Myocyte (in vitro differentiated cells): ENCODE results near the gene TAS2R13. TPM values are rescaled to one million over a fixed set of nuclear protein-coding genes. Genes with fewer than 3 reads are reported as not detected.

ENCODE experiments used
- DNase-seq: peaks from one replicate; pipeline ENCODE4 v3.0.0-alpha.2; 2012; ENCODE audit warnings: low read depth
- polyA plus RNA-seq: library from polyadenylated mRNA; unstranded; fragments of >200 nt; gene quantifications from one replicate; pipeline ENCODE4 v1.2.1, GENCODE V29; 2012; ENCODE audit warnings: missing spikeins
- total RNA-seq: library from RNA; depleted of rRNA; stranded (reverse); fragments of >200 nt; gene quantifications from 2 replicates; pipeline ENCODE4 v1.2.3, GENCODE V29; 2014

Gene TAS2R13, protein sequence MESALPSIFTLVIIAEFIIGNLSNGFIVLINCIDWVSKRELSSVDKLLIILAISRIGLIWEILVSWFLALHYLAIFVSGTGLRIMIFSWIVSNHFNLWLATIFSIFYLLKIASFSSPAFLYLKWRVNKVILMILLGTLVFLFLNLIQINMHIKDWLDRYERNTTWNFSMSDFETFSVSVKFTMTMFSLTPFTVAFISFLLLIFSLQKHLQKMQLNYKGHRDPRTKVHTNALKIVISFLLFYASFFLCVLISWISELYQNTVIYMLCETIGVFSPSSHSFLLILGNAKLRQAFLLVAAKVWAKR
- total RNA-seq = 0.94 and 1.2 TPM in 2 replicates
- polyA plus RNA-seq = 0.18 TPM

DNA sequence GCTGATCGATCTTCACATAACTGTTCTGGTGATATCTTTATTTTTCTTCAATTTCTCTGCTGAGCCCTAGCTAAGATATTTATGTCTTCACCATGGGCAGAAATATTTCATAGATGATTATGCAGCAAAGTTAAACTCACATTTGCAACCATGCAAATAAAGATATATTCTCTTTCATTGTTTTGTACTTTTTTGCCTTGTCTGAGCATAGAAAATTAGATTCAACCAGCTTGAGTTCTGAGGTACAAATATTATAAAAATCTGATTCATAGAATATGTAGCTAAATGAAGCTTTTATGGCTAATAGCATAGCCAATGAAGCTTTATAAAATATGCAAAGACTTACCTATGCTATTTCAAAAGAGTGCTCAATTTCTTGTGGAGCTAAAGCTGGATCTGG lies at the start of gene TAS2R13:
TAS2R13 (minus strand) TSS at position 101 of the 400 bp plus-strand sequence. CDS start 264 bp downstream, outside the sequence.
- DNase-seq = no peak

DNA sequence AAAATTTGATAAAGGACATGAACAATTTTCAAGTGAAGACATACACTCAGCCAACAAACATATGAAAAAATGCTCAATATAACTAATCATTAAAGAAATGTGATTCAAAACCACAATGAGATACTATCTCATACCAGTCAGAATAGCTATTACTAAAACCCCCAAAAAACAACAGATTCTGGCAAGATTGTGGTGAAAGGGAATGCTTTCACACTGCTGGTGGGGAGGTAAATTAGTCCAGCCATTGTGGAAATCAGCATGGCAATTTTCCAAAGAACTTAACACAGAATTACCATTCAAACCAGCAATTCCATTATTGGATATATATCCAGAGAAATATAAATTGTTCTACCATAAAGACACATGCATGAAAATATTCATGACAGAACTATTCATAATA lies 48.4 kb upstream of the TAS2R13 start:
- DNase-seq = no peak

DNA sequence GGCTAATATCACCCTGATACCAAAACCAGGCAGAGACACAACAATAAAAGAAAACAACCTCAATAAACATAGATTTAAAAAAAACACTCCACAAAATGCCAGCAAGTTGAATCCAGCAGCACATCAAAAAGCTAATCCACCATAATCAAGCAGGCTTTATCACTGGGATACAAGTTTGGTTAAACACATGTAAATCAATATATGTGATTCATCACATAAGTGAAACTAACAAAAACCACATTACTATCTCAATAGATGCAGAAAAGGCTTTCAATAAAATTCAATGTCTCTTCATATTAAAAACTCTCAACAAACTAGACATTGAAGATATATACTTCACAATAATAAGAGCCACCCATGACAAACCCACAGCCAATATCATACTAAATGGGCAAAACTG lies 46.7 kb upstream of the TAS2R13 start:
- DNase-seq = no peak

DNA sequence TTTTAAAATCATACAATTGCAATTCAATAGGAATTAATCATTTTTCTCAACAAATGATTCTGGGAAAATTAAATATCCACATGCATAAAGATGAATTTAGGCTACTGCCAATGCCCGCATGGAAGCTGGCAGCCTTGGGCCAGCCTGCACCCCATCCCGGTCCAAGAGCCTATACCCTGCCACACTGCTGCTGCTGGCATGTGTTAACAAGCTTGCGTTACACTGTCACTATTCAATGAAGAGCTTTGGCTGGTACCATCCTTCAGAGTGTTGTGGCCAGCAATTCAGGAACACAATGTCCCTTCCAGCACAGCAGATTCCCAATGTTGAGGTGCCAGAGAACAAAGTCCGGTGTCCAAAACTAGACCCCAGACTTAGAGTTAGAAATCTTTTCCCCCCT lies 43.3 kb upstream of the TAS2R13 start:
- no peak for DNase-seq

DNA sequence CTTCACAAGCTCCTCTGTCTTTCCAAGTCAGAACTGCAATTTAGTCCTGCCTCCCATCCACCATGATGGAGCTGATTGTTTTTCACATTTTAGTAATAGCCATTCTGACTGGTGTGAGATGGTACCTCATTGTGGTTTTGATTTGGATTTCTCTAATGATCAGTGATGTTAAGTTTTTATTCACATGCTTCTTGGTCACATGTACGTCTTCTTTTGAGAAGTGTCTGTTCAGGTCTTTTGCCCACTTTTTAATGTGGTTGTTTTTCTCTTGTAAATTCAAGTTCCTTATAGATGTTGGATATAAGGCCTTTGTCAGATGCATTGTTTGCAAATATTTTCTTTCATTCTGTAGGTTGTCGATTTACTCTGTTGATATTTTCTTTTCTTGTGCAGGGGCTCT lies 33.8 kb upstream of the TAS2R13 start:
- no peak for DNase-seq

DNA sequence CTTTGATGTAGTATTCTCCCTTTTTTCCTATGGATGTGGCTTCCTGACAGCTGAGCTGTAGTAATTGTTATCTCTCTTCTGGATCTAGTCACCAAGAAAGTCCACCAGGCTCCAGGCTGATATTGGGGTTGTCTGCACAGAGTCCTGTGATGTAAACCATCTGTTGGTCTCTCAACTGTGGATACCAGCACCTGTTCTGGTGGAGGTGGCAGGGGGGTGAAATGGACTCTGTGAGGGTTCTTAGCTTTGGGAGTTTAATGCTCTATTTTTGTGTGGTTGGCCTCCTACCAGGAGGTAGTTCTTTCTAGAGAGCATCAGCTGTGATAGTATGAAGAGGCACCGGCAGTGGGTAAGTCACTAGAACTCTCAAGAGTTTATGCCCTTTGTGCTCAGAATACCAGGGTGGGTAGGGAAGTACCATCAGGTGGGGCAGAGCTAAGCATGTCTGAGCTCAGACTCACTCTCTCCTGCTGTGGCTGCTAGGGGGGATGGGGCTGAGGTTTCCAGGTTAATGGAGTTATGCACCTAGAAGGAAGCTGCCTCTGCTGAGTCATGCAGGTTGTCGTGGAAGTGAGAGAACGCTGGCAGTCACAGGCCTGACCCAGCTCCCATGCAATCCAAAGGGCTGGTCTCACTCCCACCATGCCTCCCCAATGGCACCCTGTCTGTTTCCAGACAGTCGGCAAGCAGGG lies 32.7 kb upstream of the TAS2R13 start:
- peak; percentile 54 for DNase-seq

DNA sequence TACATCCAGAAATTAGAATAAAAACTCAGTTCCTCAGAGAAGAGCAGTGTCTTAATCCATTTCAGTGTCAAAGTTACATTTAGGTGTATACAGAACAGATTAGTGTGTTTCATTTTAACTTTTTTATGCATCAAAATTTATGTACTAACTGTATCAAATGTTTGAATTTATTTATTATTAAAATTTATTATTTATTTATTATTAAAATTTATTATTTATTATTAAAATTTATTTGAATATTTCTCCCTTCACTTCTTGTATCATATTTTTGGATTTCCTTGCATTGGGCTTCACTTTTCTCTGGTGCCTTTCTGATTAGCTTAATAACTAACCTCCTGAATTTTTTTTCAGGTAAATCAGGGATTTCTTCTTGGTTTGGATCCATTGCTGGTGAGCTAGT lies 32.0 kb upstream of the TAS2R13 start:
- DNase-seq = no peak

DNA sequence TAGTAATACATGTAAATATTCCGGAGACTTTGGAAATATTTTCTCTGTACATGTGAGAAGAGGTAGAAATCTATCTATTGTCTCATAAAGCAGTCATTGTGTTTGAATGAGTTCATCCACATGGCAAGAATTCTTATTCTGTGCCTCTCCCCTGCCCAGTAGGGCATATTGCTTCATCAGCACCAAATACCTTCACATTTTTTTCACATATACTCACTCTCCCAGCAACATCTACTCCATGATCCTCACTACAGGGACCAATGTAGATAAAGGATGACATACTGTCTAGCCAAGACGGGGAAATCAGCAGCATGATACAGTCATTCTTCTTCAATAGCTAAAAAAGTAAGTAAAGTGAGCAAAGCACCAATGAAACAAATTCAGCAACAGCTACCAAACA lies 31.0 kb upstream of the TAS2R13 start:
- no peak for DNase-seq

DNA sequence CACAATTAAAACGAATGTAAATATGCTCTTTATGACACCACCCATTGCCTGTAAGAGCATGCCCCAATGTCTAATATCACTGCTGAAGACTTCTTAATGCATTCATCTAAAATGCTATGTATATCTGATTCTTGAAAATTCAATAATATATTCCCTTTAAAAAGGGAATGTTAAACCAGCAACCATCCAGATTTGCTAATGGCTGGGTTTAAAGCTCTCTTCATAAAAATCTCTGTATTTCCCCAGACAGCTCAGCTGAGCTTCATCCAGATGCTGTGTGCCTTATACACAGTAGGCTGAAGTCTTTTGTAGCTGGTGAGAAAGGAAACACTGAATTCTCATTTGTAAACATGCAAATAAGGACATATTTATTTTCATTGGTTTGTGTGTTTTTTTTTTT lies 29.8 kb upstream of the TAS2R13 start, which contains the start of gene TAS2R14:
TAS2R14 (minus strand) TSS at position 101 of the 400 bp plus-strand sequence; CDS start at position 45, 56 bp downstream.
- no peak for DNase-seq

DNA sequence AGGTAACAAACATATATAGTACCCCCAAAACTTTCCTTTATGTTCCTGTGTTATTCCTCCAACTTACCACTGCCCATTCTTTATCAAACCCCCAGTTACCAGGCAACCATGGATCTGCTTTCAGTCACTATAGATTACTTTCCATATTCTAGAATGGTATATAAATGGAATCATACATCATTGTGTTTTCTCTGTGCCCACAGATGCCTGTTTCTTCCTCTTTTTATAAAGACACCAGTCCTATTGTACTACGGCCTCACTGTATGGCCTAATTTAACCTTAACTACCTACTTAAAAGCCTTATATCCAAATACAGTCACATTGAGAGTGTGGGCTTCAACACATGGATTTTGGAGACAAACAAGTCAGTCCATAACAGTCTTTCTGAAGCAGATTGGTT lies 27.1 kb upstream of the TAS2R13 start:
- no peak for DNase-seq

DNA sequence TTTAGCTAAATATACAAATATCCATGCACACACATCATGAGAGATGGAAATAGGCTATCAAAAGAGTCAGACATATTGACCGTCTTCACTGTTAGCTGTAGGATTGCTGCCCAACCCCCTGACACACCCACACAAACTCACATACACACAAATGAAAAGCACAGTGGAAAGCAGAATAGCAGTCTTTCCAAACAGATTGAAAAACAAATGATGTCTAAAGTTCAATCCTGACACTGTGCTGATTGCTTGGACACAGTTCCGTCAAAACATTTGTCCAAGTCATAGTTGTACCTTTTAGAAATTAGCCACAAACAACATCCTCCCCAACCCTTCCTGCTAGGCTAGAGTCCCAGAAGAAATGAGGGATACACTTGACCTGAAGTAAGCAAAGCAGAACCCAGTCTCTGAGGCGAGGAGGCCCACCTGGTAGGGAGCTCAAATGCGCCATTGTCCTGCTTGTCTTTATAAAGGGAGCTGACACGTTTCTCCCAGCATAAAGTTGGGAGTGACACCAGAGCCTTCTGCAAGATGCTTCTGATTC lies 19.5 kb upstream of the TAS2R13 start, which contains the start of gene PRH2:
PRH2 (plus strand) TSS at position 491 of the 541 bp plus-strand sequence; CDS start at position 529, 38 bp downstream.
- DNase-seq = no peak

DNA sequence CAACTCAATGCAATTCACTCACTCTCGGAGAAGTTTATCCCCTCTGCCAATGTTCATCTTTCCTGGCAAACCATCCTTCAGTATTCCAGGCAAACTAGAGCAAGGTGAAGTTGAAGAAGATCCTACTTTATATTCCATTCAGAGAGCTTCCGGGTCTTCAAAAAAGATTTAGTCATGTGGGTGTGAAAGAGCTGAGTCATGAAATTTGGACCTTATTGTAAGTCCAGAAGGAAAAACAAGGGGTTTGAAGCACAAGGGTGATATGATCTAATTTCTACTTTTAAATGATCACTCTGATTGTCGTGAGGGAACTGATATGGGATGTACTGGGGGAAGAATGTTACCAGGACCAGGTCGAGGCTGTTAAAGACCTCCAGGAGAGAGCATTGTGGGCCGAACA lies 16.9 kb upstream of the TAS2R13 start:
- DNase-seq = no peak

DNA sequence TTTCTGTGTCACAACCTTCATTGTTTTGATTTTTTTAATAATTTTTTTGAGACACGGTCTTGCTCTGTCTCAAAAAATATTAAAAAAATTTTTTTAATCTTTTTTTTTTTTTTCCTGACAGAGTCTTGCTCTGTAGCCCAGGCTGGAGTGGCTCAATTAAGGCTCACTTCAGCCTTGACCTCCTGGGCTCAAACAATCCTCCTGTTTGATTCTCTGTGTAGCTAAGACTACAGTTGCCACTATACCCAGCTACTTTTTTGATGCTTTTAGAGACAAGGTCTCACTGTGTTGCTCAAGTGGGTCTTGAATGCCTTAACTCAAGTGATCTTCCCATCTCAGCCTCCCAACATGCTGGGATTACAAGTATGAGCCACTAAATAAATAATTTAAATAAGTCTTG lies 10.4 kb upstream of the TAS2R13 start:
- no peak for DNase-seq

DNA sequence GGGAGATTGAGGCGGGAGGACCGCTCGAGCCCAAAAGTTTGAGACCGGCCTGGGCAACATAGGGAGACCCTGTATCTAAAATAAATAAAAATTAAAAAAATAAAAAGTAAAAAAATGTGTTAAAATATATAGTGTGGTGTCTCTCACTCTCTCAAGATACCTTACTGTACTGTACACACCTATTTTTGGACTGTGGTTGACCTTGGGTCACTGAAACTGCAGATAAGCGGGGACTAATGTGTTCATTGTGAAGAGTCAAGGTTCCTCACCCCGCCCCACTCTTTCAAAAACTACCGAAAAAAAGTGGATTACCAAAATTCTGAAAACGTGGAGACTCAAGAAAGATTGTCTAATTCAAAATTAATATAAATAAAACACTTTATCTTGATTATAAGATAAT lies 1.0 kb upstream of the TAS2R13 start:
- no peak for DNase-seq

DNA sequence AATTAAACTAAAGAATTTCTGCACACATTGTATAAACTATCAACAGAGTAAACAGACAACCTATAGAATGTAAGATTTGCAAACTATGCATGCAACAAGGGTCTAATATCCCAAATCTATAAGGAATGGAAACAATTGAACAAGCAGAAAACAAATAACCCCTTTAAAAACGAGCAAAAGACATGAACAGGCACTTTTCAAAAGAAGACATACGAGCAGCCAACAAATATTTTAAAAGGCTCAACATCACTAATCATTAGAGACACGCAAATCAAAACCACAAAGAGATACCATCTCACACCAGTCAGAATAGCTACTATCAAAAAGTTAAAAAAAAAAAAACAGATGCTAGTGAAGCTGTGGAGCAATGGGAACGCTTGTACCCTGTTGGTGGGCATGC lies 4.7 kb downstream of the TAS2R13 start:
- DNase-seq = no peak

DNA sequence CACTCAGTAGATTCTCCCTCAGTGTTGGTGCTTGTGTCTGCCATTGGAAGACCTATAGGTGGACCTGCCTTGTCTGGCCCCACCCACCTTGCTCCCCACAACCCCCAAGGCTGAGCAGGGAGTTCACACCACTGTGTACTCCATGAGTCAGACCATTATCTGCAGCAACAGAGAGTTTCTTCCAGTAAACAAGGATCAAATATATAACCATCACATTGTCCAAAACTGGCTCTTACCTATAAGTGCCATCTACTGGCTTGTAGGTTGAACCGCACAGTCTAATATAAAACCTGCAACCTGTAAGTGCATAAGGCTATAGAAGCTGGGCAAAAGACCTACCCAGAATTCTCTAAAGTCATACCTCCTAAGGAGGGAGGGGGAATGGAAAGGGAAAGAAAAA lies 7.9 kb downstream of the TAS2R13 start:
- no peak for DNase-seq

DNA sequence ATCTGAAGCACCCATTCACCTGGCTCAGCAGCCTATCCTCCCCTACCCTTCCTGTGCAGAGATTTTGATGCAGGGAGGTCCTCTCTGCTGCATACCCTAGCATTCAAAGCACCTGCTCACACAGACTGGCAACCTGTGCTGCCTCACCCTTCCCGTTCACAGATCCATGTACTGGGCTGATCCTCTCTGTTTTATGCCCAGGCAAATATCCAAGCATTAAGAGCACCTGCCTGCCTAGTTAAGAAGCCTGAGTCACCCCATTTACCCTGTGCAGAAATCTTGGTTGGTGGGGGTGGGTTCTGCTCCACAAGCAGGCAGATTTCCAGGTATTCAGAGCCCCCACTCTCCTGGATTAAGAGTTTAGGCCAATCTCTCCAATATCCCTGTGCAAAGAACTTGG lies 8.4 kb downstream of the TAS2R13 start:
- DNase-seq = no peak

DNA sequence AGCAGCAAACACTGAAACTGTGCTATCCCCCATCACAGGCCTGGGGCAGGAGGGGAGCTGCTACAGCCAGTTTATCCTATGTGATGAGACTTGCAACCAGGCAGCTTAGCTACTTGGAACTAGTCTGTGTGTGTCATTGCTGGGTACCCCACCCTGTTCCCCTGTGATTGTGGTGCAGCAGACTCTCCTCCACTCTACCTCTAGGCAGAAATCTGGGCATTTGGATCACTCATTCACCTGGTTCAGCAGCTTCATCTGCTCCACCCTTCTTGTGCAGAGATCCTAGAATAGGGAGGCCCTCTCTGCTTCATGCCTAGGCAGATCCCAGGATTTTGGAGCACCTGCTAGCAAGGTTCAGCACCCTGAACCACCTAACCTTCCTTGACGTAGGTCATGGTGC lies 8.8 kb downstream of the TAS2R13 start:
- no peak for DNase-seq

DNA sequence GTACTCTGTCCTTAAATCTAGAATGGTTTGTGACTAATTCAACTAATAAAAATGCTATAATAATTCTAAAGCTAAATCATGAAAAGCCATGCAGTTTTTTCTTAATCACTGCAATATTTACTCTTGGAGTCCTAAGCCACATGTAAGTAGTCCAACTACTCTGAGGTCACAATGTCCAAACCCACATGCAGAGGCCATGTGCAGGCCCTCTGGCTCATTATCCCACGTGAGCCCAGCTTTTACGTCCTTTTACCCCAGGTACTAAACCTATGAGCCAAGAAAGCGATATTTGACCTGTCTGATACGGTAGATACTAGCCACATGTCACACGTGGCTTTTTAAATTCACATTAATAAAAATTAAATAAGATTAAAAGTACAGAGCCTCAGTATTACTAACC lies 12.5 kb downstream of the TAS2R13 start:
- DNase-seq = no peak

DNA sequence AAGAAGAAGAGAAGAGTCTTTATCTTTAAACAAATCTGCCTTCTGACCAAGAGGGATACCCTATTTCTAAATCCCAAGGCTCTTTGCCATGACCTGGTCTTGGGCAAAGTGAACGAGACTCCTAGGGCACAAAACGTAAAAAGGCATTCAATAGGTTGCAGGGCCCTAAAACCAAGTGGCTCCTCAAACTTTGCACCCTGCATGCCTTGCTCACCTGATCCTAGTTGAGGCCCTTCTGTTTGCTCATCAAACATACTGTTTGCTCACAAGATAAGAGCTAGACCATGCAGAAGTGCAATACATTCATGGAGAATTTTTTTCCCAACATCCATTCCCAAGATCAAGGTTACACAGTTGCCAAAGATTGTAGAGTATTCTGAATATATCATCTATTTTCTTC lies 17.4 kb downstream of the TAS2R13 start:
- no peak for DNase-seq

DNA sequence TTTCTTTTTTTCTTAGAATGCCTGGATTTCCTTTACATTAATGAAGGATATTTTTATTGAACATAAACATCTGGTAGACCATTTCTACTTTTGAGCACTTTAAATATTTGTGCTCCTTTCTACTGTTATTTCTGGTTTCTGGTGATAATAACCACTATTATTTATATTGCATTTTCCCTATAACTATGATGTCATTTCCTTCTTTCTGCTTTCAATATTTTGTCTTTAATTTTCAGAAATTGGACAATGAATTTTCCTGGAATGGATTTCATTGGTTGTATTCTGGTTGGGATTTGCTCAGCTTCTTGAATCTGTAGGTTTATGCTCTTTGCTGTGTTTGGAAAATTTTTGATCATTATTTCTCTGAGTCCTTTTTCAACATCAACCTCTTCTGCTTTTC lies 20.1 kb downstream of the TAS2R13 start:
- DNase-seq = no peak

DNA sequence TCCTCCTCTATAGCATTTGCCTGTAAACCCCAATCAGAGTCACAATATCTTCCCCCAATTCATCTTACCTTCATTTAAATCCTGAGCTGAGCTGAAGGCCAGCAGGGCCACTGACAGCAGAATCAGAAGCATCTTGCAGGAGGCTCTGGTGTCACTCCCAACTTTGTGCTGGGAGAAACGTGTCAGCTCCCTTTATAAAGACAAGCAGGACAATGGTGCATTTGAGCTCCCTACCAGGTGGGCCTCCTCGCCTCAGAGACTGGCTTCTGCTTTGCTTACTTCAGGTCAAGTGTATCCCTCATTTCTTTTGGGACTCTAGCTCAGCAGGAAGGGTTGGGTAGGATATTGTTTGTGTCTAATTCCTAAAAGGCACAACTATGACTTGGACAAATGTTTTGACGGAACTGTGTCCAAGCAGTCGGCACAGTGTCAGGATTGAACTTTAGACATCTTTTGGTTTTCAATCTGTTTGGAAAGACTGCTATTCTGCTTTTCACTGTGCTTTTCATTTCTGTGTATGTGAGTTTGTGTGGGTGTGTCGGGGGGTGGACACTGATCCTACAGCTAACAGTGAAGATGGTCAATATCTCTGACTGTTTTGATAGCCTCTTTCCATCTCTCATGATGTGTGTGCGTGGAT lies 25.2 kb downstream of the TAS2R13 start, which contains the start of gene PRH1:
PRH1 (minus strand) TSS at position 170 of the 640 bp plus-strand sequence; CDS start at position 132, 38 bp downstream.
- no peak for DNase-seq
